ENCODE measurements around the gene SUGP2. TPM values are rescaled to one million over a fixed set of nuclear protein-coding genes. Genes with fewer than 3 reads are reported as not detected.

Gene SUGP2
- total and polyA plus RNA-seq, 9 of the 15 experiments (the other 6 are each of a cell fraction or from before 2014, with no cell fraction given): 13.1 to 101 (median 63.1) TPM

- CTCF ChIA-PET (ENCODE audit: low intra/inter-chr PET ratio): interaction anchor here (0.7 to 1.2 kb wide), 2 partner anchors 132 to 143 kb away, joined by 3 to 4 read pairs; no protein-coding TSS in a partner anchor
- no peak for TF ChIP-seq TEAD2 (tag; IDR thresholded peaks at IDR 0.05)
- TF ChIP-seq SPI1 (IDR thresholded peaks at IDR 0.05; ENCODE audit: borderline replicate concordance, low read depth, low read length): peak; percentile 52
- peak; percentile 78; the same call in 1 of the 2 replicates for TF ChIP-seq TFAP4 (CRISPR knock-in tag; IDR thresholded peaks at IDR 0.05; ENCODE audit: borderline replicate concordance)
- TF ChIP-seq EGR1 (conservative IDR thresholded peaks at IDR 0.05): peak; percentile 50; the same call in 1 of the 2 replicates
- no peak for TF ChIP-seq POLR3A (IDR thresholded peaks at IDR 0.05; ENCODE audit: borderline replicate concordance, extremely low read depth, insufficient read depth, insufficient read length)
- TF ChIP-seq CTCF (IDR thresholded peaks at IDR 0.05 in 2 of 3, conservative IDR thresholded peaks at IDR 0.05 in 1 of 3; ENCODE audit: insufficient read depth in 2 of 3, low read depth in 1 of 3, low read length in 3 of 3): peak; percentile 63 to 72 (median 70)
- TF ChIP-seq MAZ (CRISPR knock-in tag; conservative IDR thresholded peaks at IDR 0.05 in 1 of 2, IDR thresholded peaks at IDR 0.05 in 1 of 2): 0 out of 4 replicates have a peak, but pooled peaks of 1 of the 2 experiments have one; percentile 23
- no peak for TF ChIP-seq TOE1 (IDR thresholded peaks at IDR 0.05; ENCODE audit: borderline replicate concordance)
- no peak for TF ChIP-seq TOE1 (CRISPR knock-in tag; IDR thresholded peaks at IDR 0.05; ENCODE audit: borderline replicate concordance, low read depth)
- no peak for TF ChIP-seq ZNF830 (CRISPR knock-in tag; IDR thresholded peaks at IDR 0.05)
- TF ChIP-seq BHLHE40 (IDR thresholded peaks at IDR 0.05; ENCODE audit: low read length): no peak
- TF ChIP-seq BMI1 (IDR thresholded peaks at IDR 0.05; ENCODE audit: low read length): no peak
- no peak for TF ChIP-seq CEBPB (tag; IDR thresholded peaks at IDR 0.05)
- no peak for TF ChIP-seq ZBED1 (IDR thresholded peaks at IDR 0.05)
- peak in 1 of 2 experiments; percentile 56; a peak in 2 of 4 replicates for TF ChIP-seq RAD21 (CRISPR knock-in tag; conservative IDR thresholded peaks at IDR 0.05 in 1 of 2, IDR thresholded peaks at IDR 0.05 in 1 of 2)
- no peak for TF ChIP-seq CTBP1 (IDR thresholded peaks at IDR 0.05; ENCODE audit: borderline replicate concordance)
- TF ChIP-seq SMC3 (conservative IDR thresholded peaks at IDR 0.05; ENCODE audit: insufficient read depth, low read depth, low read length): peak; percentile 36; the same call in 1 of the 2 replicates
- peak; percentile 56 for TF ChIP-seq PKNOX1 (IDR thresholded peaks at IDR 0.05)
- TF ChIP-seq ZNF224 (CRISPR knock-in tag; IDR thresholded peaks at IDR 0.05): no peak
Measured at GRCh38 chr19:18995804-18996241, 37.5 kb downstream of the SUGP2 start.

More at GRCh38 chr19:18995804-18996241, 37.5 kb downstream of the SUGP2 start:
- FAIRE-seq: peak; percentile 93
- no peaks in the 10 kb centered on the region for H3K27me3 ChIP-seq (ENCODE audit: control insufficient read depth in 2 of 2, insufficient read depth in 2 of 2, low read length in 2 of 2)
- H3K27ac ChIP-seq (ENCODE audit: extremely low read depth, low read depth, low read length): no peak overlapping the region
- no peak overlapping the region for H3K4me2 ChIP-seq (ENCODE audit: insufficient read depth, low read length)
- in situ Hi-C loops (cut with MboI): no loop called here
- H3K4me1 ChIP-seq (replicated peaks in 1 of 2; ENCODE audit: control insufficient read depth in 2 of 2, insufficient read depth in 2 of 2, low read length in 2 of 2): 0 out of 5 replicates have a peak, but pooled peaks cover 0 to 2% of the 10 kb centered on the region in 2 experiments
- 0 out of 2 replicates have a peak, but pooled peaks cover 3% of the 10 kb centered on the region for H4K20me1 ChIP-seq (replicated peaks; ENCODE audit: control insufficient read depth, insufficient read depth, low read length)
- H3K79me2 ChIP-seq (ENCODE audit: control insufficient read depth, insufficient read depth, low read length): no peaks in the 10 kb centered on the region
- peaks cover 89% of the 10 kb centered on the region; the same call in 2 of the 3 replicates for H3K36me3 ChIP-seq (ENCODE audit: control insufficient read depth, insufficient read depth, low read length)
- 66% methylated on average over 5 of the region's 5 CpGs for WGBS (ENCODE audit: insufficient coverage, low coverage, missing lambda C conversion rate)
- H3K9me3 ChIP-seq (replicated peaks; ENCODE audit: control insufficient read depth, insufficient read depth, low read depth, low read length): no peaks in the 10 kb centered on the region
- H3K4me3 ChIP-seq: no peak overlapping the region
- H3K9ac ChIP-seq (ENCODE audit: insufficient read depth in 1 of 2, low read depth in 2 of 2, low read length in 2 of 2): no peak overlapping the region
- intact Hi-C loops (cut with micrococcal nuclease): loop anchor here (5.0 kb wide), 1 partner anchor 141 kb away; the partner anchor contains the start of gene TMEM161A
- POLR2A ChIA-PET: interaction anchor here (0.6 to 2.0 kb wide), 5 partner anchors 9 to 234 kb away, joined by 3 to 7 read pairs (median 3); no protein-coding TSS in a partner anchor
- H3K9me1 ChIP-seq (ENCODE audit: control insufficient read depth, insufficient read depth, low read length): no peaks in the 10 kb centered on the region
- BruUV-seq (replicated peaks): no TSS peak
- DNase-seq (ENCODE audit: extremely low read depth in 1 of 4, low spot score in 3 of 4): peak; percentile 55 to 77 (median 70)
- no peak overlapping the region for H2AFZ ChIP-seq (ENCODE audit: low read depth, low read length)
- peak; percentile 97 for ATAC-seq

Data from K562 (cell line).